Cardiac fibroblast (primary cell): Measurements from ENCODE around the gene AQP7.
A peak's percentile ranks its signal among the peaks of the same experiment; 100 is the strongest.
"Not testable (repeated sequence)": the region's sequence is repeated elsewhere in the genome, so short reads cannot be mapped to it uniquely, and the experiment has no call there.

ENCODE experiments used
- DNase-seq, 2 donors: peaks; one replicate each; pipeline versions ENCODE4 v3.0.0 to v3.0.0-alpha.2; 2010; ENCODE audit warnings: low read depth in 2 of 2
- H3K4me3 ChIP-seq, 2 donors: replicated peaks in 1 of 2; 1 replicate in 1 of 2; 2 replicates in 1 of 2; pipeline ENCODE4 v1.5.1; 2011; ENCODE audit warnings: low read depth in 2 of 2, low read length in 2 of 2, mild to moderate bottlenecking in 2 of 2, moderate library complexity in 1 of 2
- CTCF ChIP-seq: IDR thresholded peaks from one replicate; pipeline ENCODE4 v1.5.1; 2011; ENCODE audit warnings: low read depth, mild to moderate bottlenecking, low read length, inconsistent platforms

AQP7 gene

GRCh38 chr9:33425128-33425533, 22.8 kb upstream of the AQP7 start:
- no peak for TF ChIP-seq CTCF
- no peak overlapping the region for H3K4me3 ChIP-seq
- DNase-seq = no peak

GRCh38 chr9:33424492-33424891, 22.1 kb upstream of the AQP7 start:
- not testable (repeated sequence) for H3K4me3 ChIP-seq, DNase-seq

- H3K4me3 ChIP-seq = not testable (repeated sequence)
These were observed 21.7 kb upstream of the AQP7 start for GRCh38 chr9:33424043-33424442.

GRCh38 chr9:33419708-33420303, 17.4 kb upstream of the AQP7 start:
- DNase-seq = no peak
- TF ChIP-seq CTCF = no peak
- H3K4me3 ChIP-seq = no peak overlapping the region

More at GRCh38 chr9:33424043-33424442, 21.7 kb upstream of the AQP7 start:
- not testable (repeated sequence) for DNase-seq

GRCh38 chr9:33418090-33418489, 15.7 kb upstream of the AQP7 start:
- no peak for DNase-seq
- TF ChIP-seq CTCF = no peak
- H3K4me3 ChIP-seq = no peak overlapping the region

- H3K4me3 ChIP-seq = no peak overlapping the region
- DNase-seq = no peak
- TF ChIP-seq CTCF = no peak
These were observed 14.6 kb upstream of the AQP7 start for GRCh38 chr9:33416996-33417395.

GRCh38 chr9:33415501-33416038, 13.2 kb upstream of the AQP7 start:
- peak; percentile 85 for TF ChIP-seq CTCF
- peak; percentile 52 for DNase-seq
- no peak overlapping the region for H3K4me3 ChIP-seq

- no peak overlapping the region for H3K4me3 ChIP-seq
- TF ChIP-seq CTCF = no peak
- DNase-seq = no peak
These were observed 12.6 kb upstream of the AQP7 start for GRCh38 chr9:33414889-33415500.
